Measurements from ENCODE around the gene RNF227.
A peak's percentile ranks its signal among the peaks of the same experiment; 100 is the strongest.

Gene RNF227

DNA sequence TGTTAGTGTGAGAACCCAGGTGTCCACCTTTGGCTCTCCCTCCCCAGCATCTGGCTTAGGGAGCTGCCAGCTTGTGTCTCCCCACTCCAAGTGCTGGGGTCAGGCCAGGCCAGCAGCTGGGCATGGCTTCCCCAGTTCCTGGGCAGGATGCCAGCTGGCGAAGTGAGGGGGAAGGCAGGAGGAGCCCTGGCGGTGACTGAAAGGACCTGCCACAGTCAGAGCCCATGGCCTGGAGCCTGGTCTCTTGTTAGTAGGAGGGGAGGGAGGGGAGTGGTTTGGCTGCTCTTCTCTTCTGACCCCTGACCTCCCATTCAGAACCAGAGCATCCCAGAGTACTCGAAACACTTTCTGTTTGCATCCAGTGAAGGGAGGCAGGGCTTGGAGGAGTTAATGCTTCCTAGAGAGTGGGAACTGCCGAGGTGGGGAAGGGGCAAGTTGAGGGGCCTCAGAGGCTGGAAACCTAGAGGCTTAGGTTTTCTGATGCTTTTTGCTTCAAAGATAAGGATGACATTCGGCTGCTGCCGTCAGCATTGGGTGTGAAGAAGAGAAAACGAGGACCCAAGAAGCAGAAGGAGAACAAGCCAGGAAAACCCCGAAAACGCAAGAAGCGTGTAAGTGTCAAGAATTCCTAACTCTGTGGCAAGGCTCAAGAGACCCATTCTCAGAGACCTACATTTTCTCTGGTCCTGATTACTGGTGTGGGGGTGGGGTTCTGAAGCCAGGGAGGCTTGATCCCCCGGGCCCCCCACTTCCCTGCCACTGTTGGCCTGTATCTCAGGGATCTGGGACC, 26.7 kb downstream of the RNF227 start:
- no peak for DNase-seq (ENCODE audit: low read depth in 2 of 2)

GRCh38 chr17:7888184-7888920, 27.7 kb downstream of the RNF227 start, which contains the start of gene CHD3:
TSS of gene CHD3 (plus strand) at chr17:7888789. CDS start at chr17:7889001, 212 bp downstream.
- peak in 1 of 2 donors; percentile 19 for DNase-seq (ENCODE audit: low read depth in 2 of 2)

GRCh38 chr17:7887482-7888183, 28.5 kb downstream of the RNF227 start:
- DNase-seq (ENCODE audit: low read depth in 2 of 2) = peak; percentile 85 to 94

- no peak for DNase-seq (ENCODE audit: low read depth in 2 of 2)
Measured at GRCh38 chr17:7887038-7887481, 29.0 kb downstream of the RNF227 start.

- peak in 1 of 2 donors; percentile 36 for DNase-seq (ENCODE audit: low read depth in 2 of 2)
Measured at GRCh38 chr17:7886227-7887037, 29.7 kb downstream of the RNF227 start.

GRCh38 chr17:7885367-7886226, 30.5 kb downstream of the RNF227 start:
- DNase-seq (ENCODE audit: low read depth in 2 of 2) = peak in 1 of 2 donors; percentile 45

DNA sequence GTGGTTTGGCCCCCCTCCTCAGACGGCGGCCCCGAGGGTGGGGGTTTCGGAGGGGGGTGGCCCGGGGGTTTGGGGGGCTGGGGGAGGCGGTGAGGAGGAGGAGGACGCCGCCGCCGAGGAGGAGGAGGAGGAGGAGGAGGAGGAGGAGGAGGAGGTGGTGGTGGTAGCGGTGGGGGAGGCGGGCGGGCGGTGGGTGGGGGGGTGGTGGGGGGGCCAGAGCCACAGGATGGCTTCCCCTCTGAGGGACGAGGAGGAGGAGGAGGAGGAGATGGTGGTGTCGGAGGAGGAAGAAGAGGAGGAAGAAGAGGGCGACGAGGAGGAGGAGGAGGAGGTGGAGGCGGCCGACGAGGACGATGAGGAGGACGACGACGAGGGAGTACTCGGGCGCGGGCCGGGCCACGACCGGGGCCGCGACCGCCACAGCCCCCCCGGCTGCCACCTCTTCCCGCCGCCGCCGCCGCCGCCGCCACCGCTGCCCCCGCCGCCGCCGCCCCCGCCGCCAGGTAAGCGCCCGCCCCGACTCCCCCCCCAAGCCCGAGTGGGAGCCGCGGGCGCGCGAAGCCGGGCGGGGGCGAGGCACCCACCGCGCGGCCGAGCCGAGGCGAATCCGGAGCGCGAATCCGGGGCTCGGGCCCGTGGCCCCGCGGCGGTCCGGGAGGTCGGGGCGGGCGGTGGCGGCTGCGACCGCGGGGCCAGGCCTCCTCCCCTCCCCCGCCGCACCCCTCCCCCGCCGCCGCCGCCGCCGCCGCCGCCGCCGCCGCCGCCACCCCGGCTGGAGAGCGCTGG, 31.3 kb downstream of the RNF227 start:
- DNase-seq (ENCODE audit: low read depth in 2 of 2) = peak in 1 of 2 donors; percentile 68

- DNase-seq (ENCODE audit: low read depth in 2 of 2) = peak in 1 of 2 donors; percentile 10
Measured at GRCh38 chr17:7883781-7884386, 32.2 kb downstream of the RNF227 start.

GRCh38 chr17:7882629-7883028, 33.5 kb downstream of the RNF227 start:
- DNase-seq (ENCODE audit: low read depth in 2 of 2) = no peak

GRCh38 chr17:7882068-7882467, 34.0 kb downstream of the RNF227 start:
- DNase-seq (ENCODE audit: low read depth in 2 of 2) = no peak

DNA sequence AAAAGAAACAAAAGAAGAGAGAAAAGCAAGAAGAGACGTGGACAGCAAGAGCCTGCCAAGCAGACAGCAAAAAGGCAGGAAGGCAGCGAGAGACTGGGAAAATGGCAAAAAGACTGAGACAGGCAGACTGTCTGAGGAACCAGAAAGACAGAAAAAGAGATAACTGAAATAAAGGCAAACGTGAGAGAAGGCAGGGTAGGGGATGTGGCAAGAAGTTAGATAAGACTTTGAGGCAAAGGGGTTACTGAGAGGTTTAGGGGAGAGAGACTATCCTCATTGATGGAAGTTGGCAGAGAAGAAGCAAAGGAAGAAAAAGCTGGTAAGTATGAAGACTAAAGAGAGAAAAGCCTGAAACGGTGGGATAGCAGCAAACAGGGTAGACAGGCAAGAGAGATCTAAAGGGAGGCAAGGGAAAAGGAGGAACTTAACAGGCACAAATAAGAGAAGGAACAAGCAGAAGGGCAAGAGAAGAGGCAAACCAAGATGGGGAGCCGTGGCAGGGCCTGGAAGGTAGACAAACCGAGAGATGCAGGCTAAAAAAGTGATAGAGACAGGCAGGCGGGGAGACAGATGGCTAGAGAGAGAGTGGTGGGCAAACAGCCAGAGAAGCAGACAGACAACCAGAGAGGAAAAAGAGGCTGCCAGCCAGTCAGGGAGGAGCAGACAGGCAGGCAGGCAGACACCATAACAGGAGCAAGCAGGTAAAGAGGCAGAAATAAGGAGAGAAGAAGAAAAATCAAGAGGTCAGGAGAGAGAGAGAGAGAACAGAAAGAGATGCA, 34.6 kb downstream of the RNF227 start:
- DNase-seq (ENCODE audit: low read depth in 2 of 2) = no peak

DNA sequence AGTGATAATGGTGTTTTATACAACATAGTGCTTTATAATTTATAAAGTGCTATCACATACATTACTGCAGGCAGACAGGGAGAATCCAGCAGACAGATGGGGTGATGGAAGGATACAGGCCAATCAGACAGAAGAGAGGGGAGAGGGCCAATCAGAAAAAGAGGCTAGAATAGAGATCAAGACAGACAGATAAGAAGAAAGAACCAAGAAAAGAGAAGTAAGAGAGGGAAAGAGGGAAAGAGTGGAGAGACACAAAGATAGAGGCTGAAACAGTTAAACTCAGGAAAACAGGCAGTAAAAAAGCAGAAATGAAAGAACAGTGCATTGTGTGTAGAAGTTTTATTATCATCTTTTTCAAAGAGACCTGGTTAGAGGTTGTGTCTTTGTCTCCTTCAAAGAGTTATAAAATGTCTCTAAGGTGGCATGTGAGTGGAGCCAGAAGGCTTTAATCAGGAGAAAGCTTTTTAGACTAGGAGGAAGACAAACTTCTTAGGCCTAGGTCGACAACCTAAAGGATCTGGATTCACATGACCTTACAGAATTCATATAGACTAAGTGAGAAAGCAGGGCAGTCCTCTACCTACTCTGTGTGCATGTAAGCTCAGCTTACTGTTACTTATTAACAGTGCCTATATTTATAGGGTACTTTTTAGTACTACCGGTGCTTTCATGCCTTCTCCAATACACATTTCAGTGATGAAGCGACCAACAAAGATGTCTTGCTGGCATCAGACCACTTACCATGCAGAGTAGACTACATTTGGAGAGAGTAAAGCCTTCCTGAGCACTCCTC, 35.8 kb downstream of the RNF227 start:
- DNase-seq (ENCODE audit: low read depth in 2 of 2) = no peak

GRCh38 chr17:7878234-7878633, 37.9 kb downstream of the RNF227 start:
- DNase-seq (ENCODE audit: low read depth in 2 of 2) = no peak

- DNase-seq (ENCODE audit: low read depth in 2 of 2) = no peak
Measured at GRCh38 chr17:7875804-7876370, 40.2 kb downstream of the RNF227 start.

GRCh38 chr17:7873051-7873450, 43.0 kb downstream of the RNF227 start:
- no peak for DNase-seq (ENCODE audit: low read depth in 2 of 2)

- no peak for DNase-seq (ENCODE audit: low read depth in 2 of 2)
Measured at GRCh38 chr17:7867881-7868329, 48.2 kb downstream of the RNF227 start.

DNA sequence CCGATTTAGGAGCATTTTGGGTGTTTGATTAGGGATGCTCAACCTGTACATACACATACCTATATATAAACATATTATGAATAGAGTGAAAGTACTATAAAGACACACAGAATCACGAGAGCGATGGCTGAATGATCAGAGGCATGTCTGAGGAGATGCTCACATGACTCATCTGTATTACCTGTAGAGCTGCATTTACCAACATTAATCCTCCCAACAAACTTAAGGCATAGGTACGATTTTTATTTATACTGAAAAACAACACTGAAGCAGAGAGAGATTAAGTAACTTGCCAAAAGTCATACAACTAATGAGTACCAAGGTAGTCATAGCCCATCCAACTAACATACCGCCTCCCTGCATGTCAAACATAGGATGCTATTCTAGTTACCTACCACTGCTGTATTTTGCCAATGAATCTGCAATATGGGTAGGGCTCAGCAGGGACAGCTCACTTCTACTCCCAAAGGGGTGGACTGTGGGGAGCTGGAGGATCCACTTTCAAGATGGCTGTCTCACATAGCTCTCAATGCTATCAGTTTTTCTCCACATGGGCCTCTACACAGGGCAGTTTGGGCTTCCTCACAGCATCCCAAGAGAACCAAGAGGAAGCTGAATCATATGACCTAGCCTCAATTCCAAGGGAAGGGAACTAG, 51.0 kb downstream of the RNF227 start:
- no peak for DNase-seq (ENCODE audit: low read depth in 2 of 2)
